ENCODE measurements around the gene PANK2. TPM values are rescaled to one million over a fixed set of nuclear protein-coding genes. Genes with fewer than 3 reads are reported as not detected.
"Not testable (repeated sequence)": the region's sequence is repeated elsewhere in the genome, so short reads cannot be mapped to it uniquely, and the experiment has no call there.

The PANK2 gene
- total and polyA plus RNA-seq, 2 experiments from 2014 or later: 36.1 to 72.0 TPM

DNA sequence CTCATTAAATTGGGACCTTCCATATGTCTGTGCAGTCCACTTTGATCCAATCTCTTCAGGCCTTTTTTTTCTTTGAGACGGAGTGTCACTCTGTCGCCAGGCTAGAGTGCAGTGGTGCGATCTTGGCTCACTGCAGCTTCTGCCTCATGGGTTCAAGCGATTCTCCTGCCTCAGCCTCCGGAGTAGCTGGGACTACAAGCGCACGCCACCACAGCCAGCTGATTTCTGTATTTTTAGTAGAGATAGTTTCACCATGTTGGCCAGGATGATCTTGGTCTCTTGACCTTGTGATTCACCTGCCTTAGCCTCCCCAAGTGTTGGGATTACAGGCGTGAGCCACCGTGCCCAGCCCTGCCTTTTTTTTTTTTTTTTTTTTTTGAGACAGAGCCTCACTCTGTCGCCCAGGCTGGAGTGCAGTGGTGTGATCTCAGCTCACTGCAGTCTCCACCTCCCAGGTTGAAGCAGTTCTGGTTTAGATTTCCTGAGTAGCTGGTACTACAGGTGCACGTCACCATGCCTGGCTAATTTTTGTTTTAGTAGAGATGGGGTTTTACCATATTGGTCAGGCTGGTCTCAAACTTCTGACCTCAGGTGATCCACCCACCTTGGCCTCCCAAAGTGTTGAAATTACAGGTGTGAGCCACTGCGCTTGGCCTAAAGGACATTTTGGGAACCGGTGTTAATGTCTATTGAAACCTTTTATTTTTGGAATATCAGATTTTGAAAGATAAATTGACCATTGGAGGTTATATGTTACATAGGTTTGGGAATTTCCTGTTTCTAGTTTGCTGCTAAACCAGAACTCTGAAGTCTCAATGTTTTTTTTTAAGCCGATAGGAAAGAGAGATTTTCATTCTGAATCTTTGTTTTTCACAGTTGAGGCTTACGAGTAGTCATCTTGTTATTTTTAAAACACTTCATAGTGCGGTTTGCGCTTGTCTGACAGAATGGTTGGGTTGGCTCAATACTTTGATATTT lies 17.8 kb downstream of the PANK2 start:
- H3K4me3 ChIP-seq; H3K27ac Mint-ChIP-seq; H3K4me3 Mint-ChIP-seq; H3K27me3 ChIP-seq (ENCODE audit: insufficient read depth); H2AFZ ChIP-seq; ATAC-seq; H3K9me2 ChIP-seq (ENCODE audit: insufficient read depth); H3K4me1 ChIP-seq (ENCODE audit: insufficient read depth); H3K9me3 Mint-ChIP-seq; DNase-seq (ENCODE audit: low spot score); H3K4me2 ChIP-seq: not testable (repeated sequence)
- H4K20me1 ChIP-seq (replicated peaks; ENCODE audit: insufficient read depth): peaks cover 96% of the 10 kb centered on the region
- H3K27ac ChIP-seq (ENCODE audit: low read depth): peak overlapping the region; percentile 64; the same call in 1 of the 2 replicates
- Mint-ChIP-seq H3K27me3 (ENCODE audit: insufficient read depth, low read depth, poor library complexity) (peaks cover 12% of the 10 kb centered on the region), H3K4me1 (peaks cover 12% of the 10 kb centered on the region), H3K36me3 (ENCODE audit: low read depth) (peaks cover 53% of the 10 kb centered on the region)
- peaks cover 100% of the 10 kb centered on the region for H3K79me2 ChIP-seq (replicated peaks; ENCODE audit: insufficient read depth)
- H3K36me3 ChIP-seq (ENCODE audit: insufficient read depth): peaks cover 45% of the 10 kb centered on the region
- peaks cover 23% of the 10 kb centered on the region; the same call in 1 of the 2 replicates for H3F3A ChIP-seq (replicated peaks; ENCODE audit: low read depth)

DNA sequence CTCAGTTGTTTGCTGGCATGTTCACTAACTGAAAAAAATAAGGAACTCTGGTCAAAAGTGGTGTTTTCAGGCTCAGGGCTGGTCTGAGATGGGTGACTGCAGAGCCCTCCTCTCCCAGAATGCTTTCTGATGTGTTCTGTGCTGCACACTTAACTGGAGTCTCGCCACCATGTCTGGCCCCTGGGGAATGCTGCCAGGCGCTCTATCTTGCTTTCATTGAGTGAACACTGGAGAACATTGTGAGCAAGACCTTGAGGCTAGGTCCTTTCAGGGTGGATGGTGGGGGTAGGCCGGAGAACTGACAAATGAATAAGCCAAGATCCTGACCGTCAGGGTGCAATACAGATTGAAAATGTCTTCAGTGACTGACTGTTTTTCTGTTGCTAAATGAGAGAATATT lies 19.5 kb downstream of the PANK2 start:
- ATAC-seq (no peak), DNase-seq (ENCODE audit: low spot score) (no peak)
- H3F3A ChIP-seq (replicated peaks; ENCODE audit: low read depth): peaks cover 22% of the 10 kb centered on the region; the same call in 1 of the 2 replicates
- H3K4me3 ChIP-seq: no peak overlapping the region
- H2AFZ ChIP-seq: no peak overlapping the region
- no peaks in the 10 kb centered on the region for H3K27me3 ChIP-seq (ENCODE audit: insufficient read depth)
- H3K36me3 Mint-ChIP-seq (ENCODE audit: low read depth): peaks cover 62% of the 10 kb centered on the region
- peaks cover 59% of the 10 kb centered on the region for H3K36me3 ChIP-seq (ENCODE audit: insufficient read depth)
- no peak overlapping the region for H3K4me2 ChIP-seq
- H3K27me3 Mint-ChIP-seq (ENCODE audit: insufficient read depth, low read depth, poor library complexity): peaks cover 8% of the 10 kb centered on the region
- H3K27ac Mint-ChIP-seq: no peak overlapping the region
- peaks cover 93% of the 10 kb centered on the region for H4K20me1 ChIP-seq (replicated peaks; ENCODE audit: insufficient read depth)
- no peaks in the 10 kb centered on the region for H3K9me2 ChIP-seq (ENCODE audit: insufficient read depth)
- H3K27ac ChIP-seq (ENCODE audit: low read depth): no peak overlapping the region
- H3K4me3 Mint-ChIP-seq: no peak overlapping the region
- H3K79me2 ChIP-seq (replicated peaks; ENCODE audit: insufficient read depth): peaks cover 98% of the 10 kb centered on the region
- H3K4me1 Mint-ChIP-seq: peaks cover 6% of the 10 kb centered on the region; the same call in 2 of the 3 replicates
- peaks cover 3% of the 10 kb centered on the region for H3K4me1 ChIP-seq (ENCODE audit: insufficient read depth)
- no peaks in the 10 kb centered on the region for H3K9me3 Mint-ChIP-seq
- TF ChIP-seq STAT1 (IDR thresholded peaks at IDR 0.05; ENCODE audit: unreplicated experiment) (no peak), EZH2phosphoT487 (IDR thresholded peaks at IDR 0.05; ENCODE audit: unreplicated experiment) (no peak), ZNF331 (CRISPR knock-in tag; IDR thresholded peaks at IDR 0.05; ENCODE audit: low read depth) (no peak), EZH2 (IDR thresholded peaks at IDR 0.05; ENCODE audit: low read depth, unreplicated experiment) (no peak), NANOG (IDR thresholded peaks at IDR 0.05; ENCODE audit: borderline replicate concordance) (no peak), ZNF114 (CRISPR knock-in tag; IDR thresholded peaks at IDR 0.05) (no peak), POLR2AphosphoS5 (IDR thresholded peaks at IDR 0.05; ENCODE audit: low read depth) (no peak), CREB1 (CRISPR knock-in tag; IDR thresholded peaks at IDR 0.05; ENCODE audit: low read depth) (no peak)
- TF ChIP-seq, protein P1, sequence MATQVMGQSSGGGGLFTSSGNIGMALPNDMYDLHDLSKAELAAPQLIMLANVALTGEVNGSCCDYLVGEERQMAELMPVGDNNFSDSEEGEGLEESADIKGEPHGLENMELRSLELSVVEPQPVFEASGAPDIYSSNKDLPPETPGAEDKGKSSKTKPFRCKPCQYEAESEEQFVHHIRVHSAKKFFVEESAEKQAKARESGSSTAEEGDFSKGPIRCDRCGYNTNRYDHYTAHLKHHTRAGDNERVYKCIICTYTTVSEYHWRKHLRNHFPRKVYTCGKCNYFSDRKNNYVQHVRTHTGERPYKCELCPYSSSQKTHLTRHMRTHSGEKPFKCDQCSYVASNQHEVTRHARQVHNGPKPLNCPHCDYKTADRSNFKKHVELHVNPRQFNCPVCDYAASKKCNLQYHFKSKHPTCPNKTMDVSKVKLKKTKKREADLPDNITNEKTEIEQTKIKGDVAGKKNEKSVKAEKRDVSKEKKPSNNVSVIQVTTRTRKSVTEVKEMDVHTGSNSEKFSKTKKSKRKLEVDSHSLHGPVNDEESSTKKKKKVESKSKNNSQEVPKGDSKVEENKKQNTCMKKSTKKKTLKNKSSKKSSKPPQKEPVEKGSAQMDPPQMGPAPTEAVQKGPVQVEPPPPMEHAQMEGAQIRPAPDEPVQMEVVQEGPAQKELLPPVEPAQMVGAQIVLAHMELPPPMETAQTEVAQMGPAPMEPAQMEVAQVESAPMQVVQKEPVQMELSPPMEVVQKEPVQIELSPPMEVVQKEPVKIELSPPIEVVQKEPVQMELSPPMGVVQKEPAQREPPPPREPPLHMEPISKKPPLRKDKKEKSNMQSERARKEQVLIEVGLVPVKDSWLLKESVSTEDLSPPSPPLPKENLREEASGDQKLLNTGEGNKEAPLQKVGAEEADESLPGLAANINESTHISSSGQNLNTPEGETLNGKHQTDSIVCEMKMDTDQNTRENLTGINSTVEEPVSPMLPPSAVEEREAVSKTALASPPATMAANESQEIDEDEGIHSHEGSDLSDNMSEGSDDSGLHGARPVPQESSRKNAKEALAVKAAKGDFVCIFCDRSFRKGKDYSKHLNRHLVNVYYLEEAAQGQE (IDR thresholded peaks at IDR 0.05; ENCODE audit: unreplicated experiment): no peak
- TF ChIP-seq, protein P2, sequence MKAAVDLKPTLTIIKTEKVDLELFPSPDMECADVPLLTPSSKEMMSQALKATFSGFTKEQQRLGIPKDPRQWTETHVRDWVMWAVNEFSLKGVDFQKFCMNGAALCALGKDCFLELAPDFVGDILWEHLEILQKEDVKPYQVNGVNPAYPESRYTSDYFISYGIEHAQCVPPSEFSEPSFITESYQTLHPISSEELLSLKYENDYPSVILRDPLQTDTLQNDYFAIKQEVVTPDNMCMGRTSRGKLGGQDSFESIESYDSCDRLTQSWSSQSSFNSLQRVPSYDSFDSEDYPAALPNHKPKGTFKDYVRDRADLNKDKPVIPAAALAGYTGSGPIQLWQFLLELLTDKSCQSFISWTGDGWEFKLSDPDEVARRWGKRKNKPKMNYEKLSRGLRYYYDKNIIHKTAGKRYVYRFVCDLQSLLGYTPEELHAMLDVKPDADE (IDR thresholded peaks at IDR 0.05): no peak
- TF ChIP-seq, protein P3, sequence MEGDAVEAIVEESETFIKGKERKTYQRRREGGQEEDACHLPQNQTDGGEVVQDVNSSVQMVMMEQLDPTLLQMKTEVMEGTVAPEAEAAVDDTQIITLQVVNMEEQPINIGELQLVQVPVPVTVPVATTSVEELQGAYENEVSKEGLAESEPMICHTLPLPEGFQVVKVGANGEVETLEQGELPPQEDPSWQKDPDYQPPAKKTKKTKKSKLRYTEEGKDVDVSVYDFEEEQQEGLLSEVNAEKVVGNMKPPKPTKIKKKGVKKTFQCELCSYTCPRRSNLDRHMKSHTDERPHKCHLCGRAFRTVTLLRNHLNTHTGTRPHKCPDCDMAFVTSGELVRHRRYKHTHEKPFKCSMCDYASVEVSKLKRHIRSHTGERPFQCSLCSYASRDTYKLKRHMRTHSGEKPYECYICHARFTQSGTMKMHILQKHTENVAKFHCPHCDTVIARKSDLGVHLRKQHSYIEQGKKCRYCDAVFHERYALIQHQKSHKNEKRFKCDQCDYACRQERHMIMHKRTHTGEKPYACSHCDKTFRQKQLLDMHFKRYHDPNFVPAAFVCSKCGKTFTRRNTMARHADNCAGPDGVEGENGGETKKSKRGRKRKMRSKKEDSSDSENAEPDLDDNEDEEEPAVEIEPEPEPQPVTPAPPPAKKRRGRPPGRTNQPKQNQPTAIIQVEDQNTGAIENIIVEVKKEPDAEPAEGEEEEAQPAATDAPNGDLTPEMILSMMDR (conservative IDR thresholded peaks at IDR 0.05; ENCODE audit: low read depth in 2 of 2): no peak

Data from GM23338 (cell line).